ENCODE results near the gene MAGI2.
A peak's percentile ranks its signal among the peaks of the same experiment; 100 is the strongest.

Gene MAGI2

GRCh38 chr7:79453558-79454360, at the start of gene MAGI2:
Gene MAGI2 (minus strand): TSS chr7:79453667. CDS start chr7:79453320, 347 bp downstream.
- DNase-seq, result peak; percentile 92

GRCh38 chr7:79502151-79502550, 48.7 kb upstream of the MAGI2 start:
- DNase-seq, result no peak

- DNase-seq, result no peak
These were observed 47.3 kb upstream of the MAGI2 start for GRCh38 chr7:79500759-79501158.

GRCh38 chr7:79497728-79498127, 44.3 kb upstream of the MAGI2 start:
- no peak for DNase-seq

GRCh38 chr7:79495544-79496272, 42.2 kb upstream of the MAGI2 start:
- DNase-seq, result peak; percentile 49

- no peak for DNase-seq
These were observed 40.6 kb upstream of the MAGI2 start for GRCh38 chr7:79494046-79494445.

GRCh38 chr7:79489371-79489770, 35.9 kb upstream of the MAGI2 start:
- no peak for DNase-seq

GRCh38 chr7:79478386-79478785, 24.9 kb upstream of the MAGI2 start:
- no peak for DNase-seq

GRCh38 chr7:79475455-79475854, 22.0 kb upstream of the MAGI2 start:
- DNase-seq, result no peak

GRCh38 chr7:79471699-79472098, 18.2 kb upstream of the MAGI2 start:
- DNase-seq, result peak; percentile 15

GRCh38 chr7:79471283-79471682, 17.8 kb upstream of the MAGI2 start:
- DNase-seq, result no peak

- no peak for DNase-seq
These were observed 12.1 kb upstream of the MAGI2 start for GRCh38 chr7:79465551-79465950.

GRCh38 chr7:79464051-79464450, 10.6 kb upstream of the MAGI2 start:
- no peak for DNase-seq

GRCh38 chr7:79462390-79462789, 8.9 kb upstream of the MAGI2 start:
- no peak for DNase-seq

GRCh38 chr7:79461660-79462059, 8.2 kb upstream of the MAGI2 start:
- no peak for DNase-seq

- DNase-seq, result no peak
These were observed 5.9 kb upstream of the MAGI2 start for GRCh38 chr7:79459381-79459780.

GRCh38 chr7:79458796-79459195, 5.3 kb upstream of the MAGI2 start:
- no peak for DNase-seq

GRCh38 chr7:79455173-79455790, 1.8 kb upstream of the MAGI2 start:
- DNase-seq, result no peak

- peak; percentile 59 for DNase-seq
These were observed 994 bp upstream of the MAGI2 start for GRCh38 chr7:79454361-79454960.

- no peak for DNase-seq
These were observed 255 bp downstream of the MAGI2 start for GRCh38 chr7:79453266-79453557.

- peak; percentile 40 for DNase-seq
These were observed 787 bp downstream of the MAGI2 start for GRCh38 chr7:79452495-79453265.

- DNase-seq, result peak; percentile 87
These were observed 1.4 kb downstream of the MAGI2 start for GRCh38 chr7:79452032-79452494.

- no peak for DNase-seq
These were observed 1.9 kb downstream of the MAGI2 start for GRCh38 chr7:79451580-79451979.
